NCI-H446 treated with DMSO at 0.1 percent for 48 hours (cell line): ENCODE results near the gene C4orf36.
A peak's percentile ranks its signal among the peaks of the same experiment; 100 is the strongest.

Experiments used
- DNase-seq: peaks from one replicate; lab custom pipeline; 2025; lab: John Stamatoyannopoulos, UW

C4orf36 gene, protein sequence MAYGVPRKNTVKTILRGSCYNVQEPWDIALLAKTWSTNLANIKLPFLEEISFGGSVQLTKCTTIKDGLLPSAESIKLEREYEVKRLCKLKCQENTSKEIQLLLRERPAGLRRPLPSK

DNA sequence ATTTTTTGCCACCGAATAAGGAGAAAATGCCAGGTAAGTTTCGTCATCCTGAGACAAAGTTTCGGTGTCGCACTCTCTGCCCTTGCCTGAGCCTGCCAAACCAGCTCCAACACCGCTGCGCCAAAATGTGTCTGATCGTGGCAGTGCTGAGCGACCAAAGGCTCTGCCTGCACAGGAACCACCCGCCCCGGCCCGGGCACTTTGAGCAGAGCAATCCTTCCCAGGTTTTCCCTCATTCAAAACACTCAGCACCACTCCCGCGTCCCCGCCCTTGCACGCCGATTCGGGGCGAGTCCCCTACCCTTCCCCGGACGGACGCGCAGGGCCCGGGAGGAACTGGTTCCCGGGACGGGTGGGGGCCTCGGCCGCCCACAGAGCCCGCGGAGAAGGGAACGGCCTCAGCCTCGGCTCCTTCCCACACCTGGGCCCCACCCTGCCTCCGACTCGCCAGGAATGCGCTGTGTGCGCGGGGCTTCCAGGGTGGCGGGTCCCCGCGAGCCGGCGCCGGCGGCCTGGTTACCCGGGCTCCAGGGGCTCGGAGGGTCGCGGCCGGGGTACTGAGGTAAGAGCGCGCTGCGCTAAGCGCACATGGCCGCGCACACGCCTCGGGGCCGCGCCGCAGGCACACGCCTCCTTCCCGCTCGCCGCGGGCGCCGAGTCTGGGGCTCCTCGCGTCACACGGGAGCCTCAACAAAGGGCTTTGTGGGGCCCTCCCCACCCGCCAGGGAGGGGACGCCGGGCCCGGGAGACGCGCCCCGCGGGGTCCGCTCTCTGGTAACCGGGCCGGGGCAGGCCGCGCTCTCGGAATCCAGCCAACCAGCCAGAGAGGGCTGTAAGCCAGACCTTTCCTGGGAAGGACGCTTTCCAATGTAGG lies at the start of gene C4orf36:
TSS of gene C4orf36 (minus strand) at position 661 of the 874 bp plus-strand sequence. CDS start 902 bp downstream, outside the sequence.
- DNase-seq, result no peak

DNA sequence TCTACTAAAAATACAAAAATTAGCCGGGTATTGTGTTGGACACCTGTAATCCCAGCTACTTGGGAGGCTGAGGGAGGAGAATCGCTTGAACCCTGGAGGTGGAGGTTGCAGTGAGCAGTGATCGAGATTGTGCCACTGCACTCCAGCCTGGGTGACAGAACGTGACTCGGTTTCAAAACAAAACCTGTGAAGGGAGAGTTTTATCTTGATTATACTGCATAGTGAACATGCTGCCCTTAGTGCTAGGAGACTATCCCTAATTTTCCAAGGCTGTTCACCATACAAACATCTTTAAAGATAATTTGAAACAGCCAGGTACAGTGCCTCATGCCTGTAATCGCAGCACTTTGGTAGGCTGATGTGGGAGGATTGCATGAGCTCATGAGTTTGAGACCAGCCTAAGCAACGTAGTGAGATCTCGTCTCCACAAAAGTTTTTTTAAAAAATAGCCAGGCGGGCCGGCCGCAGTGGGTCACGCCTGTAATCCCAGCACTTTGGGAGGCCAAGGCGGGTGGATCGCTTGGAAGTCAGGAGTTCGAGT lies 48.8 kb upstream of the C4orf36 start:
- DNase-seq, result no peak

DNA sequence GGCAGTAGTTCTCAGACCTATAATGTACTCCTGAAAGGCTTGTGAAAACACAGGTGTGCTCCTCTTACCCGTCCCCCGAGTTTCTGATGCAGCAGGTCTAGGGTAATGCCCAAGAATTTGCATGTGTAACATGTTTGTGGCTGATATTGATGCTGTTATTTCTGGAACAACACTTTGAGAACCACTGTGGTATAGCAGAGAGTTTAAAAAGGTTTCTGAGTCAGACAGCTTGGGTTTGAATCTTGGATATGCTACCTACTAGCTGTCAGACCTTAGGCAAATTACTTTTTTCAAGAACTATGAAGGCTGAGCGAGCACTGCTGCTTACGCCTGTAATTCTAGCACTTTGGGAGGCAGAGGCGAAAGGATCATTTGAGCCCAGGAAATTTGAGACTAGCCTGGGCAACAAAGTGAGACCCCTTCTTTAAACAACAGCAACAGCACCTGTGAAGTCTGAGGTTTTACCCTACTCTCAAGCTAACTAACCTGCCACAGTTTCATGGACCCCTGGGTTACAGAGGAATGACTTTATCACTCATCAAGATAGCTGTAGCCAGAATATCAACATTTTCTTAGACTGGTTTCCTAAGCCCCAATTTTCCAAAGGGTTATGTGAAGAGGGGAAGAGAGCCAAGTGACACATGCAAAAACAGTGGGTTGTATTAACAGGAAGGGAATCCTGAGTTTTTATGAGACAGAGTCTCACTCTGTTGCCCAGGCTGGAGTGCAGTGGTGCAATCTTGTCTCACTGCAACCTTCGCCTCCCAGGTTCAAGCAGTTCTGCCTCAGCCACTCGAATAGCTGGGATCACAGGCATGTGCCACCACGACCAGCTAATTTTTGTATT lies 47.7 kb upstream of the C4orf36 start:
- no peak for DNase-seq

DNA sequence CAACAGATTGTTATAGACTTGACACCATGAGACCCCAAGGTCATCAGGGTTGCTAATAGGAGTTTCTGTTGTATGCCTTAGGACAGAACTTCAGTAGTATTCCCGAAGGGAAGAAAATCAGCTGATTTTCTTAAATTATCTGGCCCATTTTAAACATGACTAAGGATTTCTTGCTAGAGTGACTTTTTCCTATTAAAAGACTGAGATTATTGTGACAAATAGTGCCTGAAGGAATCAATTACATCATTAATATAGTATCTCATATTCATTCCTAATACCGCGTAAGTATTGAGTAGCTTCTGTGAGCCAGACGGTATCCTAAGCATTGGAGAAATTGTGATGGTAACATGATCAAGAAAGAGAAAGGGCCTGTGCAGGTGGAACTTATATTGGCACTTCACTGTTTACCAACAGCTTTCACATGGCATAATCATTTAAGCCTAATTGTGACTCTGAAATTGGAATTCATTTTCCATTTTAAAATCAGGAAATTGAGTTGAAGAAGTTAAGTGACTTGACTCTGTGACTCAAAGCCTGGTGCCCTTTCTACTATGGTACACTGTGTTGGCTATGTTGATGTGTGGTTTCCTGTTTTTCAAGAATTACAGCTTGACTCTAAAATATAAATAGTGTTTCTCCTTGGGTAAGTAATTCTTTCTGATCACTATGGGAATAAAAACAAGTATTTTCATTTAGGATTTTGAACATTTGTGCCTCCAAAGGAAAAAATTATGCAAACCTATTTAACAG lies 46.7 kb upstream of the C4orf36 start:
- DNase-seq, result no peak

DNA sequence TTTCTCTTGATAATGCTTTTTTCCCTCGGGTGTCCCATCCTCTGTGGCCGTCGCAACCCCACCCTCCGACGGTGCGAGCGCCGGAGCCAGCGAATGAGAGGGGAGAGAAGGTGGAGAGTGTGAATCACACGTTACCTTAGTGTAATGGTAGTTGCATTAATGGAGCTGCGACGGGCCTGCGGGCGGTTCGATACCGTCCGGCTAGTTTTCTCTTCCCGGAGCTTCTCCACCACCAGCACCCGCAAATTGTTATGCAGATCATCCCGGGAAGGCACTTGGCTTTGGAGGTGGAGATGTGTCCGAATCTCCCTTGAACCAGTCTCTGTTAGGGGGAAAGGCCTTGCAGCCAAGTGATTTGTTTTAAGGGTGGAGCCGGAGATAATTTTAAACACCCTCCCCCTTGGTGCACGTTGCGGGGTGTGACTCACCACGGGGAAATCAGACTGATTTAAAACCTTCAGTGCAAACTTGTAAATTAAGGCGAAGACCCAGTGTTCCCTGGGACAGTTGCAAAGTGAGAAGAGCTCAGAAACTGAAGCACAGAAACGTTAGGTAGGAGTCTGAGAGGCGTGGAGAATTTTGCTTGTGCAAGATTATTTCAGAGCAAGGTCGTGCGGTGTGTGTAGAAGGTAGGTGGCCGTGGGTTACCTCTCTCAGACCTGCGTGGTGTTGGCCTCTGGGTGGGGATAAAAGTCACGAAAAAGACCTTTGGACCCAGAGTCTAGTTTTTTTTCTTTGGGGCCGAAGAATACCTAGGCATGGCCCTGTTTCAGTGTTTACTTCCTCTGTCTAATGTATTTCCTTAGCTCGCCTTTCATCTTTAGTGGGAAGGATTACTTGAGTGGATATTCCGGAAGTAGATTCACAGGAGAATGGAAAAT lies 43.9 kb upstream of the C4orf36 start:
- DNase-seq, result peak; percentile 42

DNA sequence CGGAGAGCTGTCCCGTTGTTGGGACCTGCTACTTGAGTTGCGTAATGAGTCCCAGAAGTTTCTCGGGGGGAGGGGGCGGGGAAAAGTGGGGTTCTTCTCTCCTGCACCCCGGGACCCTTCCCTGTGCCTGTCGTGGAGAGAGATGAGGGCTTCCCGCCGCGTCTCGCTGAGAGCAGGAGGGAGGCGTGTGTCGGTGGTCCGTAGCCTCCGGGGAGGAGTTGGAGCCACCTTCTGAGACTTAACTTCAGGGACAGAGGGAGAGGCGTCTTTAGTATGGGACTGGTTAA lies 43.3 kb upstream of the C4orf36 start:
- DNase-seq, result no peak

DNA sequence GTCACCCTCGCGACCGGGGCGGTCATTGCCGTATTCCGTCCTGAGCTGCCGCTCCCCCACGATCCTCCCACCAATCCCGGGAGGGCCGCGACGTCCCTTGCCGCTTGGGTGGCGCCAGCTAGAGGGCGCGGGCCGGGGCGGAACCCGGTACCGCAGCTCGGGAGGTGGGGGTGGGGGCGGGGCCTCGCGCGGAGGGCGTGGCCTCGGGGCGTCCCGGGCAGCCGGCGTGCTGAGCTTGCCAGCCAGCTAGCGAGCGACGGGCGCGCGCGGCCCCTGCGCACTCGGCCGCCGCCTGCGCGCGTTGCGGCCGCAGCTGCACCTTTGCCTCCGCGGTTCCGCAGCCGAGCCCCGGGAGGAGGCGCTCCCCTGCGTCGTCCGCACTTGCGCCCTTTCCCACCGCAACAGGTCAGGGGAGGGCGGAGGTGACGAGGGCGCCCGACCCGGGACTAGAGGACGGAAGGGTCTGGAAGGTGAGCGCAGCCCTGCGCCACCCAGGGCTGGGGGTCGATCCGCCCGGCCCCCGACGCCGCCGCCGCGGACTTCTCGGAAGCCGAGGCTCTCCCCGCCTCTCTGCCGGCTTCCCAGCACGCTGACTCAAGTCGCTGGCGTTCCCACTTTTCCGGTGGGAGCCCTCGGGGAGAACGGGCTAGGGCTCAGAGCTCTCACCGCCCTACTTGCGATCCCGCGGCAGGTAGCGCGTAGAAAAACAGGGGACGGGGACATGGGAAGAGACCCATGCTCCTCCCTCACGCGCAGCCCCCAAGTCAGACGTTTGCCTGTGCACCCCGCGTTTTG lies 42.7 kb upstream of the C4orf36 start, which contains the start of gene AFF1:
TSS of gene AFF1 (plus strand) at position 241 of the 795 bp plus-strand sequence. CDS start 13,523 bp downstream, outside the sequence.
- DNase-seq, result peak; percentile 72

DNA sequence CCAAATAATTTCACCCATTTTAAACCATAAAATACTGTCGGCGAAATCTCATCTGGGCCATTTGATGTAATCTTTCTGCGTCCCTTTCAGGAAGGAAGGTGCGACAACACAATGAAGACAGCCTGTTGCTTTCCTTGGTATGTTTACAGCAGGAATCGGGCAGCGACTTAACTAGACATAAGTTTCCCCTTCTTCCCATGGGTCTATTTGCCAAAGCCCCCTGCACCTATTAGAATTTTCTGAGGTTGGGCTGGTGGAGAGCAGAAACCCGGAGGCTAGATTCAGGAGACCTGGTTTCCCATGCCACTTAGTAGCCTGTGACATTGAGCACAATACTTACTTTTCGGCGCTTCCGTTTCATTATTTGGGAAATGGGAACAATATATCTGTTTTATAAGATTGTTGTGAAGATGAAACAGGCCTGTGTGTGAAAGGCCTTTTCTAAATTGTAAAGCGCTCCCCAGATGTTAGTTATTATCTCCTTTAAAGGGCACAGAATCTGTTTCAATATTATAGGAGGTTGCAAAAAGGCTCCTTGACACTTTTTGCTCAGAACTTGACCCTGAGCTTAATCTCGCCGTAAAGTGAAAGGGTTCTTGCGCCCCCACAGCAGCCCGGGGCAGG lies 42.0 kb upstream of the C4orf36 start:
- DNase-seq, result no peak

DNA sequence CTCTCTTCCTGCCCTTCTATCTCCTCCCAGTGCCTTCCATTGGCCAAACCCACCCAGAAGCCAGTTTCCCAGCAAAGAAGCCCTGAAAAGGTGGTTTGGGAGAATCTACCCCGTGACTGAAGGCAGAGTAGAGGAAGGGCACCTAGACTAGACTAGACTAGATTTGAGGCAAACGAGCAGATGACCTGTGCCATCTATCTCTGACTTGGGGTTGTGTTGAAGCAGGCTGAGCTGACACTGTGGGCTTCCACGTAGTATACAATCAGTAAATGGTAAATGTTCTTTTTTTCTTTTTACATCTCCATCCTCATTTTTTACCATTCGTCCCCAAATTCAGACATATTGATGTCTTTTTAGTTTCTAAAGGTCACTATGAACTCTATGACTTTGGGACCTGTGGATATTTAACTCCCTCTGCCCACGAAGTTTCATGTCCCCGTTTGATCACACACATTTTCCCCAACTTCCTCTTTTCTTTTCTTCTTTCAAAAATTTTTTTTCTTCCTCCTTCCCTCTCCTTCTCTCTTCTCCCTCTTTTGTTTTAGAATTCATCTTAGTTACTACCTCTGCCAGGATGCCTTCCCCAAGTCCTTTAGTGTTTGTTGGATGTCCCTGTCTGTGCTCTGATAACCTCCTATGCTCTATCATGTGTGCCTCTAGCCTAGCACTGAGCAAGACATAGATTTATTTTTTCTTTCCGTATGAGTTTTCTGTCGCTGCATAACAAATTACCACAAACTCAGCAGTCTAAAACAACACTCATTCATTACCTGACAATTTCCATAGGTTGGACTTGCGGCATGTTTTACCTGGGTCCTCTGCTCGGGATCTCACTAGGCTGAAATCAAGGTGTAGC lies 36.4 kb upstream of the C4orf36 start:
- DNase-seq, result no peak

DNA sequence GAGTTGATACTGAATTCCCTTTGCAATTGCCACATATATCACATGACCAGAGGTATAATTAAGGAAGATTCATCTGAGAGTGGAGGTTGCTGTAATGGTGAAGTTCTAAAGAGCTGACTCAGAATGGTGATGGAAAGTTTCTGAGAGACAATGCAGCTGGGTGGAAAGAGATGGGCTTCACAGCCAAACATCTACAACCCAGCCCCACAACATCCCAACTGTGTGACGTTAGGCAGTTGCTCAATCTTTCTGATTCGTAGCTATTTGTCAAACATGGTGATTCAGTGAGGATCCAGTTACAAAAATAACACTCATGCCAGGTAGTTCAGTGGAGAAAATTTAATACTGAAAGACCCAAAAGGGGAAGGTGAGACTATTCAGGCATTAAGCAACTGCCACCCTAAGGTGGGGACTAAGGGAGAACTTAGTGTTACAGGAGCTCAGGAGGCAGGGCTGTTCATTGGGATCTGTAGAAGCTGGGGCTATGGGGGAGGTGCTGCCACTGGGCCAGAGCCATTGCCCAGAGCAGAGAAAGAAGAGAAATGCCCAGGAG lies 35.7 kb upstream of the C4orf36 start:
- no peak for DNase-seq

DNA sequence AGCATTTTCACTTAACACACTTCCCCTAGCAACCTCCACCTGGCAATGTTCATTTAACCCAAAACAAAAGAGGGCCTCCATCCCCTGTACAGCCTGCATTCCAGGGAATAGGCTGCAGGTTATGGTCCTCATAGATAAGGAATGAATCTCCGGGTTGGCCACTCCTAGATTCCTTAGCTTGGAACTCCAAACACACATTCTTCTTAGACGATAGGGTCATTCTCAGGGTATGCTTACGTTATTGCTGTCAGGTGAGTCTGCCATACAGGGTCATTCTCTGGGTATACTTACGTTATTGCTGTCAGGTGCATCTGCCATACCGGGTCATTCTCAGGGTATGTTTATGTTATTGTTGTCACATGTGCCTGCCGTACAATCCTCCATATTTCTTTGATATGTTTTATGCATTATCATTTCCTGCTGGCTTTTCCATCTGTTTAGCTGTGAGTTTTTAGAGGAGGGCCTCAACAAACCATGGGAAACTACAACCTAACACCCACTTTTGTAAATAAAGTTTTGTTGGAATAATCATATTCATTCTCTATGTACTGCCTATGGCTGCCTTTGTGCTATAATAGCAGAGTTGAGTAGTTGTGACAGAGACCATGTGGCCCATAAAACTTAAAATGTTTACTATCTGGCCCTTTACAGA lies 34.3 kb upstream of the C4orf36 start:
- DNase-seq, result no peak

DNA sequence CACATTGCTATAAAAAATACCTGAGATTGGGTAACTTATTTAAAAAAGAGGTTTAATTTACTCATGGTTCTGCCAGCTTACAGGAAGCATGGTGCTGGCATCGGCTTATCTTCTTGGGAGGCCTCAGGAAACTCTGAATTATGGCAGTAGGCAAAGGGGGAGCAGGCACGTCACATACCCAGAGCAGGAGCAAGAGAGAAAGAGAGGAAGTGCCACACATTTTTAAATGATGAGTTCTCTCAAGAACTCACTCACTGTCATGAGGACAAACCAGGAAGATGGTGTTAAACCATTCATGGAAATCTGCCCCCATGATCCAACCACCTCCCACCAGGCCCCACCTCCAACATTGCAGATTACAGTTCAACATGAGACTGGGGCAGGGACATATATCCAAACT lies 32.6 kb upstream of the C4orf36 start:
- no peak for DNase-seq

DNA sequence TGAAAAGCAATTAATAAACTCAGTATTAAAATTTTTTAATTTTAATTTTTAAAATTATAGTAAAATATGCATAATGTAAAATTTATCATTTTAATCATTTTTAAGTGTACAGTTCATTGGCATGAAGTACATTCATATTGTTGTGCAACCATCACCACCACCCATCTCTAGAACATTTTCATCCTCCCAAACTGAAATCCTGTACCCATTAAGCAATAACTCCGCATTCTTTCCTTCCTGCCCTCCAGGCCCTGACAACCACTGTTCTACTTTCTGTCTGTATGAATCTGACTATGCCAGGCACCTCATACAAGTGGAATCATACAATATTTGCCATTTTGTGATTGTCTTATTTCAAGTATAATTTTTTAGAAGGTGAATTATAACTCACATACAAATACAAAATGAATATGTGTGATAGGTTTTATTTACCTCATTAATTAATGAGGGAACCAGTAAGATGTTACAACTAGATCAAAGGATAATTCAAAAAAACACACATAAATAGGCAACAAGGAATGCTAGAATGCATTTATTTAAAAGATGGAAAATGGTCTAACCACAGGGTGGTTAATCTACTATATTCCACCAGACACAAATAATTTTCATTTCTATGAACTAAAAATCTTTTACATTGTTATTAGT lies 29.5 kb upstream of the C4orf36 start:
- DNase-seq, result no peak

DNA sequence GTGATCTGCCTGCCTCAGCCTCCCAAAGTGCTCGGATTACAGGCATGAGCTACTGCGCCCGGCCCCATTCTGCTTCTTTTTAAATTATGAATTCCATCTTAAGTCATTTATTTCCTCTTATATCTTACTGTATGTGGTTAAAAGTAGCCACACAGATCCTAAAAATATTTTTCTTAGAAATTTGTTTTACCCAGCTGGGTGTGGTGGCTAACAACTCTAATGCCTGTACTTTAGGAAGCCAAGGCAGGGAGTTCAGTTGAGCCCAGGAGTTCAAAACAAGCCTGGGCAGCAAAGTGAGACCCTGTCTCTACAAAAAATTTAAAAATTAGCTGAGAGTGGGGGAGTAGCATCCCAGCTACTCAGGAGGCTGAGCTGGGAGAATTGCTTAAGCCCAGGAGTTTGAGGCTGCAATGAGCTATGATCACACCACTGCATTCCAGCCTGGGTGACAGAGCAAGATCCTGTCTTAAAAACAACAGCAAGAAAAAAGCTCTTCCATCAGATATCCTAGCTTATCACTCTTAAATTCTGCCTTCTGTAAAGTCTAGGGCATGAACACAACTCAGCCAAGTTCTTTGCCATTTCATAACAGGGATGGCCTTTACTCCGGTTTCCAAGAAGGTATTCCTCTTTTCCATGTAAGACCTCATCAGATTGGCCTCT lies 27.5 kb upstream of the C4orf36 start:
- no peak for DNase-seq

DNA sequence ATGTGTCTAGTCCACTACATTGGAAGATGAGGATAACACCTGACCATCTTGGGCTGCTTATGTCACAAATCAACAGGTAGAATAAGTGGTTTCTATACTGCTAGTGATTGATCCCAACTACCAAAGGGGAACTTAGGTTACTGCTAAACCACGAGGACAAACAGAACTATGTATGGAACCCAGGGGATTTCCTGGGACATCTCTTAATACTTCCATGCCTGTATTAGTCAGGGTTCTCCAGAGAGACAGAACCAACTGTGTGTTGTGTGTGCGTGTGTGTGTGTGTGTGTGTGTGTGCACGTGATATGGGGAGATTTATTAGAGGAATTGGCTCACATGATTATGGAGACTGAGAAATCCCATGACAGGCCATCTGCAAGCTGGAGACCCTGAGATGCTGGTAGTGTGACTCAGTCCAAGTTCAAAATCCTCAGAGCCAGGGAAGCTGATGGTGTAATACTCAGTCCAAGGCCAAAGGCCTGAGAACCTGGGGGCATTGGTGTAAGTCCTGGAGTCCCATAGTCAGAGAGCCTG lies 26.4 kb upstream of the C4orf36 start:
- no peak for DNase-seq
